Osteocyte (in vitro differentiated cells): ENCODE data around the gene EPS8L3. TPM values are rescaled to one million over a fixed set of nuclear protein-coding genes. Genes with fewer than 3 reads are reported as not detected.
"Not testable (repeated sequence)": the region's sequence is repeated elsewhere in the genome, so short reads cannot be mapped to it uniquely, and the experiment has no call there.

ENCODE experiments used
- DNase-seq: peaks from one replicate; pipeline ENCODE4 v3.0.0; 2021; ENCODE audit warnings: mixed read lengths; ENCODE audit not compliant: unreplicated experiment; ENCODE audit errors: extremely low spot score
- H3K27ac Mint-ChIP-seq: one replicate; pipeline ENCODE4 v1.8.0; 2021; ENCODE audit warnings: mild to moderate bottlenecking, mixed read lengths; ENCODE audit not compliant: unreplicated experiment
- H3K27me3 Mint-ChIP-seq: one replicate; pipeline ENCODE4 v1.8.0; 2021; ENCODE audit warnings: mixed read lengths; ENCODE audit not compliant: unreplicated experiment
- H3K36me3 Mint-ChIP-seq: one replicate; pipeline ENCODE4 v1.8.0; 2021; ENCODE audit warnings: mixed read lengths; ENCODE audit not compliant: unreplicated experiment
- H3K4me1 Mint-ChIP-seq: one replicate; pipeline ENCODE4 v1.8.0; 2021; ENCODE audit warnings: mixed read lengths; ENCODE audit not compliant: unreplicated experiment
- H3K4me3 Mint-ChIP-seq: one replicate; pipeline ENCODE4 v1.8.0; 2021; ENCODE audit warnings: mild to moderate bottlenecking, moderate library complexity, mixed read lengths; ENCODE audit not compliant: unreplicated experiment
- H3K9me3 Mint-ChIP-seq: one replicate; pipeline ENCODE4 v1.8.0; 2021; ENCODE audit warnings: mixed read lengths; ENCODE audit not compliant: unreplicated experiment
- total RNA-seq: library from RNA; stranded (reverse); gene quantifications from 2 replicates; pipeline ENCODE4 v1.2.1, GENCODE V29; 2021
- TF ChIP-seq, protein P1 (sequence below): fragments of 200-600 bp; sonication (generic); IDR thresholded peaks from 2 replicates; pipeline ENCODE4 v1.5.0; 2021; ENCODE audit warnings: antibody characterized with exemption, mild to moderate bottlenecking, moderate library complexity

The EPS8L3 gene
- total RNA-seq, 1 donor from 2014 or later, result not detected

DNA sequence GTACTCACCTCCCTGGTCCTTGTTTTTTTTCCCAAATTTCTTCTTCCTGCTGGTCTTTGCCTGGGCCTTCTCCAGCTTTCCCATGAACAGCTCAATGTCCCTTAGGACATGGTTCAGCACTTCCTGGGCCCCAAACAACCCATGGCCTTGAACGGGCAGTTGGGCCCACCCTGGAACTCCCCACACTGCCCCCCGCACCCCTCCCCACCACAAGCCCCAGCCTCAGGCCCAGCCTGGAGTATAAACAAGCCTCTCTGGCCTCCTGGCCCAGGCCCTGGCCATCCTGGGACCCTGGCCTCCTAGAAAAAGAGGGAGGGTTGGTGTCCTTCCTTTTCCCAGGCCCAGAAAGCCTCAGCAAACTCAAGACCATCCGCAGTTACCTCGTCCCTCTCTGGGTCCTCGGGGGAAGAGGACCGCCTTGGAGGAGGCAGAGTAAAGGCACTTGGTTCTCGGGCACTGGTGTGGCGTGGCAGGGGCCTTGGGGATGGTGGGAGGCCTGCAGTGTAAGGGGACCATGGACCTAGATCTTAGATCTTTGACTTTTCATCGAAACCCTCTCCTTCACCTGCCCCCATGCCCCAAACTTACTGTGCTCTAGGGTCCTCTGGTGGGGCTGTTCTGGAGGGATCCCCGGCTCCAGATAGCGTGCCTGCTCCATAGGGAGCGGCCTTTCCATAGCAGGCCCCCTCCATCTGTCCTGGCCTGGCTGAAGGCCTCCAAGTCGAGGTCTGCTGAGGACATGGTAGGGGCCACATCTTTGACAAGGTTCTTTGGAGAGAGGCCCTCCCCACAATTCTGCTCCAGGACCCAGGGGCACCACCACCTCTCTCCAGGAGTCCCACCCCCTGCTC, 5.6 kb downstream of the EPS8L3 start:
- no peaks in the 10 kb centered on the region for H3K9me3 Mint-ChIP-seq
- H3K4me1 Mint-ChIP-seq, result peaks cover 4% of the 10 kb centered on the region
- H3K27me3 Mint-ChIP-seq, result no peaks in the 10 kb centered on the region
- TF ChIP-seq, protein P1, sequence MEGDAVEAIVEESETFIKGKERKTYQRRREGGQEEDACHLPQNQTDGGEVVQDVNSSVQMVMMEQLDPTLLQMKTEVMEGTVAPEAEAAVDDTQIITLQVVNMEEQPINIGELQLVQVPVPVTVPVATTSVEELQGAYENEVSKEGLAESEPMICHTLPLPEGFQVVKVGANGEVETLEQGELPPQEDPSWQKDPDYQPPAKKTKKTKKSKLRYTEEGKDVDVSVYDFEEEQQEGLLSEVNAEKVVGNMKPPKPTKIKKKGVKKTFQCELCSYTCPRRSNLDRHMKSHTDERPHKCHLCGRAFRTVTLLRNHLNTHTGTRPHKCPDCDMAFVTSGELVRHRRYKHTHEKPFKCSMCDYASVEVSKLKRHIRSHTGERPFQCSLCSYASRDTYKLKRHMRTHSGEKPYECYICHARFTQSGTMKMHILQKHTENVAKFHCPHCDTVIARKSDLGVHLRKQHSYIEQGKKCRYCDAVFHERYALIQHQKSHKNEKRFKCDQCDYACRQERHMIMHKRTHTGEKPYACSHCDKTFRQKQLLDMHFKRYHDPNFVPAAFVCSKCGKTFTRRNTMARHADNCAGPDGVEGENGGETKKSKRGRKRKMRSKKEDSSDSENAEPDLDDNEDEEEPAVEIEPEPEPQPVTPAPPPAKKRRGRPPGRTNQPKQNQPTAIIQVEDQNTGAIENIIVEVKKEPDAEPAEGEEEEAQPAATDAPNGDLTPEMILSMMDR, result no peak
- DNase-seq, result peak; percentile 64
- H3K27ac Mint-ChIP-seq, result no peak overlapping the region
- H3K4me3 Mint-ChIP-seq, result no peak overlapping the region
- no peaks in the 10 kb centered on the region for H3K36me3 Mint-ChIP-seq

DNA sequence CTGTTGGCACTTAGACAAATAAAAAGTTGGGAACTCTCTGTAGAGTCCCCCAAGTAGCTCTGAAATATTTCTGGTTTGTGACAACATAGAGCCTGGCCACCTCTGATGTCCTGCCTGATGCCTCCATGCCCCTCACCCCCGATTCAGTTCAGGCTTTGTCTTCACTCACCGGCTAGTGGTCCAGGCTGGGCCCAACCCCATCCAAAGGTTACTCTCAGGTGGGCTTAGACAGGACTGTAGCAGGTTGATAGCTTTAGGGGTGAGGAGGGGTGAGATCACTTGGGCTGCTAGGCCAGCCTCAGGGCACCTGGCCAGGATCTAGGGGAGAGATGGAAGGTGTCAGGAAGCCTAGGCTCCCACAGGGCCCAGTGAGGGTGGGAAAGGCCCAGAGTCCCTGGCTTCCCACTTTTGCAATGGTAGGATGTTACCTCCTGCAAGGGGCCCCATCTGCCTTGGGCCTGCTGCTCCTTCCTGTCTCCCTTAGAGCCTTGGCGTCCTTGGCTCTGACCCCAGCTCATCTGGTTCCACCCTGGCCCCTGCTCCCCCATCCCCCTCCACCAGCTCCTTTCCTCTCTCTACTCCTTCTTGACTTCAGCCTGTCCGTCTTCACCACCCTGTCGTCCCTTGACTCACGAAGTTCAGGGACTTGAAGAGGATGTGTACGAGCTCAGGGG, 6.7 kb downstream of the EPS8L3 start:
- no peak overlapping the region for H3K27ac Mint-ChIP-seq
- H3K4me3 Mint-ChIP-seq, result no peak overlapping the region
- no peaks in the 10 kb centered on the region for H3K36me3 Mint-ChIP-seq
- H3K9me3 Mint-ChIP-seq, result no peaks in the 10 kb centered on the region
- H3K4me1 Mint-ChIP-seq, result peaks cover 4% of the 10 kb centered on the region
- peak; percentile 69 for DNase-seq
- no peaks in the 10 kb centered on the region for H3K27me3 Mint-ChIP-seq
- TF ChIP-seq, protein P1, result no peak

DNA sequence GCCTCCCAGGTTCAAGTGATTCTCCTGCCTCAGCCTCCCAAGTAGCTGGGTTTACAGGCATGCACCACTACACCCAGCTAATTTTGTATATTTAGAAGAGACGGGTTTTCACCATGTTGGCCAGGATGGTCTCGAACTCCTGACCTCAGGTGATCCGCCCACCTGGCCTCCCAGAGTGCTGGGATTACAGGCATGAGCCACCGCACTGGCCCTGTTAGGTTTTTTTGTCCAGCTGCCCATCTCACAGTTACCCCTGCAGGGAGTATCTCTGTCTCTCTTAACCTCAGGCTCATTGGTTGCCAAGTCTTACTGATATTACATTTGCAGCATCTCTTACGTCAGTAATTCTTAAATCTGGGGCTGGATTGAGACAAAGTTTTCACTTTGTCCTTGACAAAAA, 7.4 kb downstream of the EPS8L3 start:
- H3K4me3 Mint-ChIP-seq, H3K9me3 Mint-ChIP-seq, H3K27ac Mint-ChIP-seq: not testable (repeated sequence)

DNA sequence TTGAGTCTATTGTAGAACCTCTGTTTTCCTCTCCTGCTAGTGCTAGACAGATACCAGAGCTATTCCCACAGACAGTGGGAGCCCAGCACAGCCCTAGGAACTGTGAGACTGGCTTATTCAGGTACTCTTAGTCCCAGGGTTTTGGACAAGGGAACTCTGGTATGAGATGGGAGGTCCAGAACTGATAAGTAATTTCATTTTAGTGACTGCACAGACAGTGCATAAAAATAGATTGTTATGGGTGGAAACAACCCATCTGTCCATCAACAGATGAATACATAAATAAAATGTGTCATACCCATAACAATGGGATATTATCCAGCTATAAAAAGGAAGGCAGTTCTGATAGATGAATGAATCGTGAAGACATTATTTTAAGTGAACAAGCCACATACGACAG, 9.0 kb downstream of the EPS8L3 start:
- DNase-seq, result no peak
- H3K27me3 Mint-ChIP-seq, result no peaks in the 10 kb centered on the region
- no peaks in the 10 kb centered on the region for H3K9me3 Mint-ChIP-seq
- TF ChIP-seq, protein P1, result no peak
- H3K36me3 Mint-ChIP-seq, result no peaks in the 10 kb centered on the region
- no peak overlapping the region for H3K4me3 Mint-ChIP-seq
- peaks cover 4% of the 10 kb centered on the region for H3K4me1 Mint-ChIP-seq
- H3K27ac Mint-ChIP-seq, result no peak overlapping the region

More for the DNA sequence above, 7.4 kb downstream of the EPS8L3 start:
- not testable (repeated sequence) for DNase-seq, H3K27me3 Mint-ChIP-seq, H3K36me3 Mint-ChIP-seq, H3K4me1 Mint-ChIP-seq

DNA sequence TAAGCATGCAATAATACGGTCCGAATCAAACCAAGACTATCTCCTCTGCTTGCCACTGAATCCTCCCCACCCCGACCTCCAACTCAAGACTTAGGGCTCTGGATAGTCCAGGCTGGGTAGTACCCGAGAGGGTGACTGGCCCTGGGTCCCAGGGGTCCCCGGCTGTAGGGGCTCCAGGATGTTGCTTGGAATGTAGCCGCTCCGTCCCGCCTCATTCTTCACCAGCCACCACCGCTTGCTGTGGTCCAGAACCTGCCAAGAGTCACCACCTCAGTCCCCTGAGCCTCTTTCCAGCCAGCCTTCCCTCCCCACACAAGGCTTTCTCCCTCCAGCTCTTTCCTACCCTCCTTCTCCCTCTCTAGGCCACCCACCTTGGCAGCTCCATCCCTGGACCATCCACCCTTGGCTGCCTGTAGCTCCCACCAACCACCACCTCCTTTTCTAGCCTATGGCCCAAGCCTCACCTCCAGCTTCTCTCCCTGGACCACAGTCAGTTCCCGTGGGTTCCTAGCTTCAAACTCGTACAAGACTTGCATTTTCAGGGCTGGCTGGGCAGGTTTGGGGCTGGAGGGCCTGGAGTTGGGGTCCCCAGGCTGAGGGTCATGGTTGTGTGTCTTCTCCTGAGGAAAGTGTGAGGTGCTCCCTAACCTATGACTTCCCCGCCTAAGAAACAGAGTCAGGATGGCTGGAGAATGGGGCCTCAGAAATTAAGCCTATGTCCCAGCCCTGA, 12.0 kb downstream of the EPS8L3 start:
- H3K27me3 Mint-ChIP-seq, result peaks cover 12% of the 10 kb centered on the region
- no peak overlapping the region for H3K4me3 Mint-ChIP-seq
- H3K9me3 Mint-ChIP-seq, result no peaks in the 10 kb centered on the region
- peak; percentile 67 for DNase-seq
- peaks cover 4% of the 10 kb centered on the region for H3K4me1 Mint-ChIP-seq
- TF ChIP-seq, protein P1, result no peak
- H3K36me3 Mint-ChIP-seq, result no peaks in the 10 kb centered on the region
- no peak overlapping the region for H3K27ac Mint-ChIP-seq
